Neural progenitor cell (in vitro differentiated cells): ENCODE data around the gene PLXNB1. TPM values are rescaled to one million over a fixed set of nuclear protein-coding genes. Genes with fewer than 3 reads are reported as not detected.

Experiments used
- DNase-seq: peaks from one replicate; pipeline ENCODE4 v3.0.0-alpha.2; 2016; ENCODE audit warnings: low spot score
- H2AFZ ChIP-seq: fragments of 200-600 bp; sonication (generic); replicated peaks from 2 replicates; pipeline ENCODE4 v1.6.1; 2016; ENCODE audit warnings: antibody characterized with exemption
- H3F3A ChIP-seq: fragments of 200-600 bp; sonication (generic); 2 replicates; pipeline ENCODE4 v1.6.1; 2016; ENCODE audit warnings: antibody characterized with exemption, low read depth
- H3K27ac ChIP-seq: fragments of 200-600 bp; sonication (generic); 2 replicates; pipeline ENCODE4 v1.5.1; 2016; ENCODE audit warnings: mild to moderate bottlenecking
- H3K27me3 ChIP-seq: fragments of 200-600 bp; sonication (generic); 2 replicates; pipeline ENCODE4 v1.6.1; 2016; ENCODE audit warnings: mild to moderate bottlenecking, moderate library complexity
- H3K36me3 ChIP-seq: fragments of 200-600 bp; sonication (generic); 2 replicates; pipeline ENCODE4 v1.5.1; 2016
- H3K4me1 ChIP-seq: fragments of 200-600 bp; sonication (generic); 2 replicates; pipeline ENCODE4 v1.6.1; 2016; ENCODE audit warnings: mixed run types
- H3K4me2 ChIP-seq: fragments of 200-600 bp; sonication (generic); 2 replicates; pipeline ENCODE4 v1.6.1; 2016
- H3K4me3 ChIP-seq: fragments of 200-600 bp; sonication (generic); 2 replicates; pipeline ENCODE4 v1.5.1; 2016
- H3K79me2 ChIP-seq: fragments of 200-600 bp; sonication (generic); 2 replicates; pipeline ENCODE4 v1.6.1; 2016; ENCODE audit warnings: low read depth
- H3K9ac ChIP-seq: fragments of 200-600 bp; sonication (generic); 2 replicates; pipeline ENCODE4 v1.6.1; 2016
- H3K9me3 ChIP-seq: fragments of 200-600 bp; sonication (generic); 2 replicates; pipeline ENCODE4 v1.5.1; 2016; ENCODE audit warnings: low read depth
- H4K20me1 ChIP-seq: fragments of 200-600 bp; sonication (generic); 2 replicates; pipeline ENCODE4 v1.6.1; 2016; ENCODE audit warnings: low read depth
- H3K27ac Mint-ChIP-seq: 3 replicates; pipeline ENCODE4 v1.8.0; 2021; ENCODE audit warnings: mixed read lengths
- H3K27me3 Mint-ChIP-seq: 2 replicates; pipeline ENCODE4 v1.8.0; 2022; ENCODE audit warnings: low read depth, mild to moderate bottlenecking, inconsistent platforms, moderate library complexity, mixed read lengths; ENCODE audit not compliant: insufficient read depth
- H3K36me3 Mint-ChIP-seq: 3 replicates; pipeline ENCODE4 v1.8.0; 2021; ENCODE audit warnings: mixed read lengths
- H3K4me1 Mint-ChIP-seq: 3 replicates; pipeline ENCODE4 v1.8.0; 2021; ENCODE audit warnings: mixed read lengths
- H3K4me3 Mint-ChIP-seq: 3 replicates; pipeline ENCODE4 v1.8.0; 2021; ENCODE audit warnings: mild to moderate bottlenecking, moderate library complexity, mixed read lengths
- H3K9me3 Mint-ChIP-seq: 3 replicates; pipeline ENCODE4 v1.8.0; 2020; ENCODE audit warnings: mixed read lengths
- CTCF ChIP-seq: fragments of 200-600 bp; sonication (generic); IDR thresholded peaks from 2 replicates; pipeline ENCODE4 v1.5.1; 2017; ENCODE audit warnings: antibody characterized with exemption, mild to moderate bottlenecking
- EZH2 ChIP-seq: fragments of 200-600 bp; sonication (generic); IDR thresholded peaks from 2 replicates; pipeline ENCODE4 v1.6.1; 2017; ENCODE audit warnings: antibody characterized with exemption, mild to moderate bottlenecking, moderate library complexity
- EZH2phosphoT487 ChIP-seq: fragments of 200-600 bp; sonication (generic); IDR thresholded peaks from 2 replicates; pipeline ENCODE4 v1.6.1; 2017; ENCODE audit warnings: antibody characterized with exemption
- total RNA-seq: library from RNA; depleted of rRNA; stranded (reverse); fragments of >200 nt; gene quantifications from 2 replicates; pipeline ENCODE4 v1.2.3, GENCODE V29; 2015; ENCODE audit warnings: low replicate concordance

Gene PLXNB1
- total RNA-seq, 1 donor from 2014 or later = 53.6 TPM

- Histone ChIP-seq H4K20me1 (peaks cover 13% of the 10 kb centered on the region), H3K27ac (no peak overlapping the region), H3F3A (no peaks in the 10 kb centered on the region), H3K36me3 (no peaks in the 10 kb centered on the region), H3K4me1 (no peaks in the 10 kb centered on the region), H3K4me2 (no peak overlapping the region), H3K9me3 (no peaks in the 10 kb centered on the region), H2AFZ (no peak overlapping the region), H3K9ac (no peak overlapping the region), H3K4me3 (no peak overlapping the region), H3K79me2 (no peaks in the 10 kb centered on the region), H3K27me3 (no peaks in the 10 kb centered on the region)
- TF ChIP-seq EZH2phosphoT487 = no peak
- TF ChIP-seq CTCF = no peak
- TF ChIP-seq EZH2 = no peak
- Mint-ChIP-seq H3K9me3 (no peaks in the 10 kb centered on the region), H3K27ac (no peak overlapping the region), H3K4me3 (no peak overlapping the region), H3K4me1 (no peaks in the 10 kb centered on the region), H3K36me3 (peaks cover 22% of the 10 kb centered on the region), H3K27me3 (peaks cover 7% of the 10 kb centered on the region)
- no peak for DNase-seq
Observed at GRCh38 chr3:48414376-48415250, 15.3 kb downstream of the PLXNB1 start.

GRCh38 chr3:48413611-48414010, 16.3 kb downstream of the PLXNB1 start:
- no peak overlapping the region for H3K9ac ChIP-seq
- H3K27me3 ChIP-seq = no peaks in the 10 kb centered on the region
- Mint-ChIP-seq H3K4me3 (no peak overlapping the region), H3K27ac (no peak overlapping the region), H3K27me3 (peaks cover 7% of the 10 kb centered on the region), H3K9me3 (no peaks in the 10 kb centered on the region), H3K4me1 (no peaks in the 10 kb centered on the region), H3K36me3 (peaks cover 27% of the 10 kb centered on the region)
- no peaks in the 10 kb centered on the region for H3K79me2 ChIP-seq
- no peak overlapping the region for H2AFZ ChIP-seq
- no peak for TF ChIP-seq EZH2
- no peak for TF ChIP-seq CTCF
- no peak for TF ChIP-seq EZH2phosphoT487
- H3K4me3 ChIP-seq = no peak overlapping the region
- H3K9me3 ChIP-seq = no peaks in the 10 kb centered on the region
- H3K4me2 ChIP-seq = no peak overlapping the region
- DNase-seq = no peak
- peaks cover 4% of the 10 kb centered on the region for H4K20me1 ChIP-seq
- no peaks in the 10 kb centered on the region for H3K36me3 ChIP-seq
- H3K27ac ChIP-seq = no peak overlapping the region
- H3K4me1 ChIP-seq = no peaks in the 10 kb centered on the region
- no peaks in the 10 kb centered on the region for H3F3A ChIP-seq

- peaks cover 7% of the 10 kb centered on the region for H3K27me3 Mint-ChIP-seq
- H3K4me3 Mint-ChIP-seq = no peak overlapping the region
- H4K20me1 ChIP-seq = peaks cover 4% of the 10 kb centered on the region
Observed at GRCh38 chr3:48413086-48413485, 16.8 kb downstream of the PLXNB1 start.

More at GRCh38 chr3:48413086-48413485, 16.8 kb downstream of the PLXNB1 start:
- Histone ChIP-seq H3K9ac (no peak overlapping the region), H3K4me1 (no peaks in the 10 kb centered on the region), H2AFZ (no peak overlapping the region), H3K4me2 (no peak overlapping the region), H3K36me3 (no peaks in the 10 kb centered on the region), H3K27me3 (no peaks in the 10 kb centered on the region), H3K4me3 (no peak overlapping the region), H3K27ac (no peak overlapping the region), H3K79me2 (no peaks in the 10 kb centered on the region), H3F3A (no peaks in the 10 kb centered on the region), H3K9me3 (no peaks in the 10 kb centered on the region)
- no peaks in the 10 kb centered on the region for H3K4me1 Mint-ChIP-seq
- no peak for DNase-seq
- H3K27ac Mint-ChIP-seq = no peak overlapping the region
- TF ChIP-seq CTCF (no peak), EZH2phosphoT487 (no peak)
- no peaks in the 10 kb centered on the region for H3K9me3 Mint-ChIP-seq
- peaks cover 30% of the 10 kb centered on the region for H3K36me3 Mint-ChIP-seq
